Activated naive CD8-positive, alpha-beta T cell treated with anti-CD3 and anti-CD28 coated beads for 36 hours (primary cell): ENCODE data around the gene IGDCC3. TPM values are rescaled to one million over a fixed set of nuclear protein-coding genes. Genes with fewer than 3 reads are reported as not detected.
A peak's percentile ranks its signal among the peaks of the same experiment; 100 is the strongest.

Experiments used
- DNase-seq: peaks from one replicate; pipeline ENCODE4 v3.0.0; 2021
- H3K27ac Mint-ChIP-seq: one replicate; pipeline ENCODE4 v1.8.0; 2022; ENCODE audit warnings: mild to moderate bottlenecking, moderate library complexity, mixed read lengths
- H3K27me3 Mint-ChIP-seq: one replicate; pipeline ENCODE4 v1.8.0; 2022; ENCODE audit warnings: mild to moderate bottlenecking, mixed read lengths
- H3K36me3 Mint-ChIP-seq: one replicate; pipeline ENCODE4 v1.8.0; 2021; ENCODE audit warnings: mild to moderate bottlenecking, mixed read lengths
- H3K4me1 Mint-ChIP-seq: one replicate; pipeline ENCODE4 v1.8.0; 2021; ENCODE audit warnings: mixed read lengths
- H3K4me3 Mint-ChIP-seq: one replicate; pipeline ENCODE4 v1.8.0; 2022; ENCODE audit warnings: mild to moderate bottlenecking, moderate library complexity, mixed read lengths
- H3K9me3 Mint-ChIP-seq: one replicate; pipeline ENCODE4 v1.8.0; 2022; ENCODE audit warnings: mixed read lengths
- total RNA-seq, 2 experiments: library from RNA; stranded (reverse); gene quantifications; one replicate each; pipeline ENCODE4 v1.2.3, GENCODE V29; 2021

IGDCC3 gene
- total RNA-seq, 2 experiments from 2014 or later, result not detected

- no peak overlapping the region for H3K27ac Mint-ChIP-seq
- no peak for DNase-seq
- H3K4me1 Mint-ChIP-seq, result peaks cover 9% of the 10 kb centered on the region
- H3K9me3 Mint-ChIP-seq, result no peaks in the 10 kb centered on the region
- H3K27me3 Mint-ChIP-seq, result peaks cover 15% of the 10 kb centered on the region
- H3K4me3 Mint-ChIP-seq, result peak overlapping the region; percentile 80
- H3K36me3 Mint-ChIP-seq, result no peaks in the 10 kb centered on the region
Observed at GRCh38 chr15:65385870-65386258, 8.1 kb upstream of the IGDCC3 start.

GRCh38 chr15:65384895-65385869 lies 7.4 kb upstream of the IGDCC3 start:
- peak overlapping the region; percentile 80 for H3K4me3 Mint-ChIP-seq
- H3K36me3 Mint-ChIP-seq, result no peaks in the 10 kb centered on the region
- peaks cover 9% of the 10 kb centered on the region for H3K4me1 Mint-ChIP-seq

GRCh38 chr15:65384505-65384894 lies 6.7 kb upstream of the IGDCC3 start:
- H3K27me3 Mint-ChIP-seq, result peaks cover 24% of the 10 kb centered on the region
- H3K36me3 Mint-ChIP-seq, result no peaks in the 10 kb centered on the region
- peak overlapping the region; percentile 66 for H3K27ac Mint-ChIP-seq
- peaks cover 9% of the 10 kb centered on the region for H3K4me1 Mint-ChIP-seq
- no peak for DNase-seq
- no peaks in the 10 kb centered on the region for H3K9me3 Mint-ChIP-seq
- H3K4me3 Mint-ChIP-seq, result peak overlapping the region; percentile 80

More at GRCh38 chr15:65384895-65385869, 7.4 kb upstream of the IGDCC3 start:
- peak overlapping the region; percentile 66 for H3K27ac Mint-ChIP-seq
- H3K9me3 Mint-ChIP-seq, result no peaks in the 10 kb centered on the region
- H3K27me3 Mint-ChIP-seq, result peaks cover 20% of the 10 kb centered on the region
- DNase-seq, result peak; percentile 83

- Mint-ChIP-seq H3K27ac (no peak overlapping the region), H3K36me3 (no peaks in the 10 kb centered on the region), H3K4me1 (peaks cover 9% of the 10 kb centered on the region), H3K27me3 (peaks cover 28% of the 10 kb centered on the region), H3K9me3 (no peaks in the 10 kb centered on the region), H3K4me3 (no peak overlapping the region)
- no peak for DNase-seq
Observed at GRCh38 chr15:65383991-65384390, 6.2 kb upstream of the IGDCC3 start.

- no peaks in the 10 kb centered on the region for H3K36me3 Mint-ChIP-seq
- no peak overlapping the region for H3K4me3 Mint-ChIP-seq
- DNase-seq, result no peak
- peaks cover 31% of the 10 kb centered on the region for H3K27me3 Mint-ChIP-seq
- peaks cover 11% of the 10 kb centered on the region for H3K4me1 Mint-ChIP-seq
- H3K27ac Mint-ChIP-seq, result no peak overlapping the region
- no peaks in the 10 kb centered on the region for H3K9me3 Mint-ChIP-seq
Observed at GRCh38 chr15:65383456-65383855, 5.7 kb upstream of the IGDCC3 start.

GRCh38 chr15:65382921-65383320 lies 5.1 kb upstream of the IGDCC3 start:
- H3K4me1 Mint-ChIP-seq, result peaks cover 13% of the 10 kb centered on the region
- no peak for DNase-seq
- H3K9me3 Mint-ChIP-seq, result no peaks in the 10 kb centered on the region
- no peak overlapping the region for H3K27ac Mint-ChIP-seq
- H3K27me3 Mint-ChIP-seq, result peaks cover 34% of the 10 kb centered on the region
- H3K4me3 Mint-ChIP-seq, result no peak overlapping the region
- no peaks in the 10 kb centered on the region for H3K36me3 Mint-ChIP-seq

- peaks cover 13% of the 10 kb centered on the region for H3K4me1 Mint-ChIP-seq
Observed at GRCh38 chr15:65382146-65382491, 4.3 kb upstream of the IGDCC3 start.

GRCh38 chr15:65381445-65382145 lies 3.8 kb upstream of the IGDCC3 start:
- Mint-ChIP-seq H3K27me3 (peaks cover 43% of the 10 kb centered on the region), H3K27ac (no peak overlapping the region), H3K36me3 (no peaks in the 10 kb centered on the region), H3K4me3 (no peak overlapping the region), H3K4me1 (peaks cover 18% of the 10 kb centered on the region), H3K9me3 (no peaks in the 10 kb centered on the region)
- DNase-seq, result no peak

More at GRCh38 chr15:65382146-65382491, 4.3 kb upstream of the IGDCC3 start:
- DNase-seq, result no peak
- H3K36me3 Mint-ChIP-seq, result no peaks in the 10 kb centered on the region
- H3K27ac Mint-ChIP-seq, result no peak overlapping the region
- no peak overlapping the region for H3K4me3 Mint-ChIP-seq
- H3K9me3 Mint-ChIP-seq, result no peaks in the 10 kb centered on the region
- H3K27me3 Mint-ChIP-seq, result peaks cover 37% of the 10 kb centered on the region

GRCh38 chr15:65379986-65380385 lies 2.2 kb upstream of the IGDCC3 start:
- DNase-seq, result no peak
- Mint-ChIP-seq H3K4me1 (peaks cover 19% of the 10 kb centered on the region), H3K9me3 (no peaks in the 10 kb centered on the region), H3K4me3 (no peak overlapping the region), H3K27me3 (peaks cover 59% of the 10 kb centered on the region), H3K27ac (no peak overlapping the region), H3K36me3 (no peaks in the 10 kb centered on the region)

GRCh38 chr15:65377105-65377975 lies 462 bp downstream of the IGDCC3 start:
- Mint-ChIP-seq H3K27me3 (peaks cover 75% of the 10 kb centered on the region), H3K27ac (no peak overlapping the region), H3K36me3 (no peaks in the 10 kb centered on the region), H3K9me3 (no peaks in the 10 kb centered on the region), H3K4me1 (peaks cover 10% of the 10 kb centered on the region), H3K4me3 (peak overlapping the region; percentile 57)
- no peak for DNase-seq

- no peaks in the 10 kb centered on the region for H3K9me3 Mint-ChIP-seq
- DNase-seq, result no peak
- peak overlapping the region; percentile 57 for H3K4me3 Mint-ChIP-seq
- H3K4me1 Mint-ChIP-seq, result peaks cover 10% of the 10 kb centered on the region
- H3K27me3 Mint-ChIP-seq, result peaks cover 73% of the 10 kb centered on the region
- no peaks in the 10 kb centered on the region for H3K36me3 Mint-ChIP-seq
- no peak overlapping the region for H3K27ac Mint-ChIP-seq
Observed at GRCh38 chr15:65376767-65377104, 1.1 kb downstream of the IGDCC3 start.

- no peaks in the 10 kb centered on the region for H3K36me3 Mint-ChIP-seq
- no peak overlapping the region for H3K27ac Mint-ChIP-seq
- peaks cover 10% of the 10 kb centered on the region for H3K4me1 Mint-ChIP-seq
- H3K4me3 Mint-ChIP-seq, result no peak overlapping the region
- no peaks in the 10 kb centered on the region for H3K9me3 Mint-ChIP-seq
- H3K27me3 Mint-ChIP-seq, result peaks cover 76% of the 10 kb centered on the region
- no peak for DNase-seq
Observed at GRCh38 chr15:65375871-65376607, 1.8 kb downstream of the IGDCC3 start.

GRCh38 chr15:65374821-65375401 lies 2.9 kb downstream of the IGDCC3 start:
- Mint-ChIP-seq H3K36me3 (no peaks in the 10 kb centered on the region), H3K9me3 (no peaks in the 10 kb centered on the region), H3K4me1 (peaks cover 10% of the 10 kb centered on the region), H3K27ac (no peak overlapping the region), H3K4me3 (no peak overlapping the region), H3K27me3 (peaks cover 68% of the 10 kb centered on the region)
- no peak for DNase-seq

- no peaks in the 10 kb centered on the region for H3K9me3 Mint-ChIP-seq
- no peak overlapping the region for H3K27ac Mint-ChIP-seq
- no peak for DNase-seq
- peaks cover 63% of the 10 kb centered on the region for H3K27me3 Mint-ChIP-seq
- no peaks in the 10 kb centered on the region for H3K36me3 Mint-ChIP-seq
- peaks cover 10% of the 10 kb centered on the region for H3K4me1 Mint-ChIP-seq
- H3K4me3 Mint-ChIP-seq, result no peak overlapping the region
Observed at GRCh38 chr15:65374334-65374733, 3.5 kb downstream of the IGDCC3 start.
